VCaP (cell line): Measurements from ENCODE around the gene MOXD1.

Experiments
- H3K27ac ChIP-seq: fragments of 450-650 bp; 2 replicates; pipeline ENCODE4 v1.5.1; 2017
- TF ChIP-seq, protein P1 (sequence below): fragments of 450-650 bp; conservative IDR thresholded peaks from 2 replicates; pipeline ENCODE4 v1.5.1; 2017; ENCODE audit warnings: mild to moderate bottlenecking, moderate library complexity

The MOXD1 gene

DNA sequence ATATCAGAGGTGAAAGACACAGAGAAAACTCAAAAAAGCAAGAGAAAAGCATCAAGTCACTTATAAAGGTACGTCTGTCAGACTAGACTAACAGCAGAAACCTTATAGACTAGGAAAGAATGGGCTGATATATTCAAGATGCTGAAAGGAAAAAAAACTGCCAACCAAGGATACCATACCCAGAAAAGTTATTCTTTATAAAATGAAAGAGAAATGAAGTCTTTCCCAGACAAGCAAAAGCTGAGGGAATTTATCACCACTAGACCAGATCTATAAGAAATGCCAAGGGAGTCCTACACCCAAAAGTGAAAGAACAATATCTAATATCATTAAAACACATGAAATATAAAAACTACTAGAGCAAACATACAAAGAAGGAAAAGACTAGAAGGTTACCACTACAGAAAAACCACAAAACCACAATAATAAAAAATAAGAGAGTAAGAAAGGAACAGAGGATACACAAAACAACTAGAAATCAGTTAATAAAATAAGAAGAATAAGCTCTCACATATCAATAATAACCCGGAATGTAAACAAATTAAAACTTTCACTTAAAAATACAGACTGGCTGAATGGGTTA is 6.2 kb downstream of the MOXD1 start:
- H3K27ac ChIP-seq, result no peak overlapping the region
- TF ChIP-seq, protein P1, sequence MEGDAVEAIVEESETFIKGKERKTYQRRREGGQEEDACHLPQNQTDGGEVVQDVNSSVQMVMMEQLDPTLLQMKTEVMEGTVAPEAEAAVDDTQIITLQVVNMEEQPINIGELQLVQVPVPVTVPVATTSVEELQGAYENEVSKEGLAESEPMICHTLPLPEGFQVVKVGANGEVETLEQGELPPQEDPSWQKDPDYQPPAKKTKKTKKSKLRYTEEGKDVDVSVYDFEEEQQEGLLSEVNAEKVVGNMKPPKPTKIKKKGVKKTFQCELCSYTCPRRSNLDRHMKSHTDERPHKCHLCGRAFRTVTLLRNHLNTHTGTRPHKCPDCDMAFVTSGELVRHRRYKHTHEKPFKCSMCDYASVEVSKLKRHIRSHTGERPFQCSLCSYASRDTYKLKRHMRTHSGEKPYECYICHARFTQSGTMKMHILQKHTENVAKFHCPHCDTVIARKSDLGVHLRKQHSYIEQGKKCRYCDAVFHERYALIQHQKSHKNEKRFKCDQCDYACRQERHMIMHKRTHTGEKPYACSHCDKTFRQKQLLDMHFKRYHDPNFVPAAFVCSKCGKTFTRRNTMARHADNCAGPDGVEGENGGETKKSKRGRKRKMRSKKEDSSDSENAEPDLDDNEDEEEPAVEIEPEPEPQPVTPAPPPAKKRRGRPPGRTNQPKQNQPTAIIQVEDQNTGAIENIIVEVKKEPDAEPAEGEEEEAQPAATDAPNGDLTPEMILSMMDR, result no peak

DNA sequence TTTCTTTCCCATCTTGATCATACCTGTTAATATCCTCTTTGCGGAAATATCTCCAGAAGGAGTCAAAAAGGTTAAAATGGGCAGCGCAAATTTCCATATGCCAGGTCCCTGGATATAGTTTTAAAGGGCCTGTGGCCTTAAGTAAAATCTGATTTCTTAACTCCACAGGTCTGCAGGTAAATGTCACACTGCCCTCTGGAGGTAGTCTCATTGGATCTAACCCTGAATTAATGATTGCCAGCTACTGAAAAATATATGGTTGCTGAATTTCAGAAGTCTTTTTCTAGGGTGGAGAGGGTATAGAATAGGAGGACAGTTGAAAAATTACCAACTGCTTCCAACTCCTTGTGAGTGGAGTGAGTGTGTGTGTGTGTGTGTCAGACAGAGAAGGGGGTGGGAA is 8.5 kb downstream of the MOXD1 start:
- TF ChIP-seq, protein P1, result no peak; the same call in 1 of the 2 replicates
- no peak overlapping the region for H3K27ac ChIP-seq

DNA sequence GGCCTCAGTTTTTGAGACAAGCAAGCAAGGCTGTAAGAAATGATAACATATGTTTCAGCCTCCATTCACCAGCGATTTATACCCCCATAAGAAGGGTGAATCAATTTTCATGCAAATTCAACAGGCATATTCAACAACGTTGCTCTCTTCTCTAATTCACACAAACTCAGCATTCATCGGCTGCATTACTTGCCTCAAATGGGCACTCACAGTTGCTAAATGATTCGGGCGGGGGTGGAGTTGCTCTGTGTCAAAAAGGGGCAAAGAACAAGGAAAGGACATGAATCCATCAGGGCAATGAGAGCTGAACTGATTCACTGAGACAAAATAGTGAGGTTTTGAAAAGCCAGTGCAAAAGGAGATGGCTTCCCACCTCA is 9.0 kb downstream of the MOXD1 start:
- TF ChIP-seq, protein P1, result no peak
- no peak overlapping the region for H3K27ac ChIP-seq

DNA sequence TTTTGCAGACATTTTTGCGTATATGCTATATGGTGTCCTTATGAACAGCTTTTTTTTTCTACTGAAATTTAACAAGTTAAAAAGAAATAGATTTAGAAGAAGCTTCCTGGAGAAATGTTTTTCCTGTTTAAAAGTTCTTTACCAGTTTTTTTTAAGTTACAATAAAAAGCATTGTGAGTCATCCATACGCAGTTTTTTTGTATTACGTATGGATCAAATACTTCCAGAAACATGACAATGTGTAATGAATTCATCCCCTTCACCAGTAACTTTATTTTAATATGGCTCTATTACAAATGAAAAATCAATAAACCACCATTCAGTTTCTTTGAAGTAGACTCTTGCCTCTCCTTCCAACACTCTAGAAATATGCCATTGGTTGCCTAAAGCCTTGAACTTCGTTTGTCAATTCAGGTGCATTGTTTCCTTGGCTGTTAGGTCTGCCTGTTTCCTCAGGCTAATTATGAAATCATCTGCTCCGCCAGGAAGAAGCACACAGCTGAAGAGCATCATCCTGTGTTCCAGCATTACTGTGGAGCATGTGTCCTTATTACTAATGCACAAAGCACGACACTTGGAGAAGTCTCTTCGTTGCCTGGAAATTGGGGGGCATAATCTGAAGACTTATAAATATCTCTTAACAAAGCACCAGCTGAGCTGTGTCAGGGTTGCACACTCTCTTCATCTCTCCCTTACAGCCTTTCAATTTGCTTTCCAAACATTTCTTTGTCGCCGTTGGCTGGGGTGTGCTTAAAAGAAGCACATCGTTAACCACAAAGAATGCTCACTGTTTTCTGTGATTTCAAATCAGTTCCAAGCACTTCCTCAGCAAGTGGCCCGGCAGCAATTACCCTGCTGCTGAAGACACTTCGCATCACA is 9.6 kb downstream of the MOXD1 start:
- no peak overlapping the region for H3K27ac ChIP-seq
- TF ChIP-seq, protein P1, result no peak

DNA sequence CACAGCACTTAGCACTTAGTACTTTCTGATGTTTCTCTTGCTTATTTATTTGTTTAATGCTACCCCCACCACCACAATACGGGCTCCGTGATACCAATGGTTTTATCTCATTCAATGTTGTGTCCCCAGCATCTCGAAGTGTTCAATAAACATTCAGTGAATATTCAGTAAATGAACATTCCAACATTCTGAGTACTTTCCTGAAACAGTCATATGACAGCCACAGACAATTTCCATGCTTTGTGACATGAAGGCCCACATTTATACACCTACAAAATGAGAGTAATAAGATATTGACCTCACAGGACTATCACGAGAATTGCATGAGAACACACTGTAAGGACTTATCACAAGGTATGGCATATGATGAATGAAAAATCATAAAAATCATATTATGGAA is 10.8 kb downstream of the MOXD1 start:
- TF ChIP-seq, protein P1, result no peak
- H3K27ac ChIP-seq, result no peak overlapping the region

DNA sequence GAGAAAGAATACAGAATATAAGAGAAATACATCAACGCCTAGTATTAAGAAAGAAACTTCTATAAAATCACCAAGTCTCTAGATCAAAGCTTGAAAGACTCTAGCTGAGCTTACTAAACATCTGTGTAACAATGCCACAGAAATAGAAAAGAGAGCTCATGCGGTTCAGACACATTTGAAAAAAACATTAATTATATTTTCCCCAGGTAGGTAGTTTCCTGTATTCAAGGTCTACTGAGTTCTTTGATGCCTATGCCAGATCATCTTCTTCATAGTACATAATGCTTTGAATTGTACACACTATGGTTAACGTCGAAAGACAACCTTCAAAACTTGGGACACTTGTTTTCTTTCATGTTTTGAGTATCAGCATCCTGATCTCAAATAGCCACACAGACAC is 11.3 kb downstream of the MOXD1 start:
- no peak overlapping the region for H3K27ac ChIP-seq

DNA sequence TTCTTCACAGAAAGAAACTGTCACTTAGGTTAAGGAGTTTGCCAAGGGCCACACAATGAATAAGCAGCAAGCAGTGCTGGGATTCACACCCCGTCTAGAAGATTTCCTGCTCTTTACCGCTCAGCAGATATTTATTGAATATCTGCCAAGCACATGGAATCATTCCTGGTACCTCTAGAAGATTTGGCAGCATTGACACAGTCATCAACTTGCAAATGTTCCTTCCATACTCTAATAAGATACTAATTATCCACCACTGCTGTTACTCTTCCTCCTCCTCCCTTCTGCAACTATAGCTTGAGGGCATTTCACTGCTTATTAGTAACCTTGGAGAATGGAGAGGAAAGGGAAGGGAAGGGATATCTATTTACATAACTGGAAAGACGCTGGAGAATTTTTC is 13.0 kb downstream of the MOXD1 start:
- TF ChIP-seq, protein P1, result no peak
- no peak overlapping the region for H3K27ac ChIP-seq

More for the DNA sequence above, 11.3 kb downstream of the MOXD1 start:
- TF ChIP-seq, protein P1, result no peak
